CD1c-positive myeloid dendritic cell (primary cell): ENCODE results near the gene RNF43.

Experiments
- DNase-seq: peaks from one replicate; pipeline ENCODE4 v3.0.0-alpha.2; 2016; ENCODE audit errors: extremely low spot score

RNF43 gene

GRCh38 chr17:58381124-58382035 is 36.0 kb downstream of the RNF43 start:
- DNase-seq = no peak

- no peak for DNase-seq
Measured at GRCh38 chr17:58380207-58381123, 36.9 kb downstream of the RNF43 start.

- no peak for DNase-seq
Measured at GRCh38 chr17:58379511-58379824, 37.9 kb downstream of the RNF43 start.

- no peak for DNase-seq
Measured at GRCh38 chr17:58378733-58379510, 38.4 kb downstream of the RNF43 start.

GRCh38 chr17:58377661-58378060 is 39.7 kb downstream of the RNF43 start:
- no peak for DNase-seq

- no peak for DNase-seq
Measured at GRCh38 chr17:58377093-58377601, 40.2 kb downstream of the RNF43 start.

- peak; percentile 62 for DNase-seq
Measured at GRCh38 chr17:58376472-58377000, 40.8 kb downstream of the RNF43 start.

GRCh38 chr17:58375811-58376210 is 41.5 kb downstream of the RNF43 start:
- no peak for DNase-seq

- no peak for DNase-seq
Measured at GRCh38 chr17:58375256-58375655, 42.1 kb downstream of the RNF43 start.

GRCh38 chr17:58373923-58374322 is 43.4 kb downstream of the RNF43 start:
- DNase-seq = no peak

- no peak for DNase-seq
Measured at GRCh38 chr17:58373003-58373402, 44.3 kb downstream of the RNF43 start.

GRCh38 chr17:58371300-58371950 is 45.9 kb downstream of the RNF43 start:
- no peak for DNase-seq

- DNase-seq = no peak
Measured at GRCh38 chr17:58370716-58371115, 46.6 kb downstream of the RNF43 start.

- DNase-seq = no peak
Measured at GRCh38 chr17:58370309-58370708, 47.0 kb downstream of the RNF43 start.

- no peak for DNase-seq
Measured at GRCh38 chr17:58369214-58370031, 47.9 kb downstream of the RNF43 start.

- no peak for DNase-seq
Measured at GRCh38 chr17:58368860-58369213, 48.5 kb downstream of the RNF43 start.
